Glomerular visceral epithelial cell (primary cell): ENCODE measurements around the gene NXNL1.
"Not testable (repeated sequence)": the region's sequence is repeated elsewhere in the genome, so short reads cannot be mapped to it uniquely, and the experiment has no call there.

ENCODE experiments used
- DNase-seq: peaks from one replicate; pipeline ENCODE4 v3.0.0-alpha.2; 2016; ENCODE audit errors: extremely low spot score

NXNL1 gene

GRCh38 chr19:17486545-17487240 lies 26.0 kb upstream of the NXNL1 start:
- DNase-seq, result no peak

DNA sequence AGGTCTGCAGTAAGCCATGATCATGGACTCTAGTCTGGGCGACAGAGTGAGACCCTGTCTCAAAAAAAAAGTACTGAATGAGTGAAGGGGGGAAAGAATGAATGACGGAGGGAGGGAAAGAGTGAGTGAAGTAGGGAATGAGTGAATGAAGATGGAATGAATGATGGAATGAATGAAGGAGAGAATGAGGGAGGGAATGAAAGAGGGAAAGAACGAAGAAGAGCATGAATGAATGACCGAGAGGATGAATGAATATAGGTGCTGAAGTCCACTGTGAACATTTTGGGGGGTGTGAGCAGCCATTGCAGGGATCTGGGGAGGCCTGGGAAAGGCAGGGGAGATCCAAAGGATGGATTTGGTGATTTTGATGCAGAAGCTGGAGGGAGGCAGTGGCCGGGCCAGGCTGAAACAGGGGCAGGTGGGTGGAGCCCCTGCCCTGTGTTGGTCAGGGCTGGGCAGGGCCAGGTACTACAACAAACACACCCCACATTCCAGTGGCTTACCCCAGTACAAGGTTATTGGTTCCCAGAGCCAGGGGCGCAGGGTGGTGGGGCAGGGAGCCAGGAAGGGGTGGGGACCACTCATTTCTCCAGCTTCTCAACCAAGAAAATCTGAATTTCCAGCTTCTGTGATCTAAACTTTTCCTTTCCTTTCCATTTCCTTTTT lies 23.9 kb upstream of the NXNL1 start:
- no peak for DNase-seq

DNA sequence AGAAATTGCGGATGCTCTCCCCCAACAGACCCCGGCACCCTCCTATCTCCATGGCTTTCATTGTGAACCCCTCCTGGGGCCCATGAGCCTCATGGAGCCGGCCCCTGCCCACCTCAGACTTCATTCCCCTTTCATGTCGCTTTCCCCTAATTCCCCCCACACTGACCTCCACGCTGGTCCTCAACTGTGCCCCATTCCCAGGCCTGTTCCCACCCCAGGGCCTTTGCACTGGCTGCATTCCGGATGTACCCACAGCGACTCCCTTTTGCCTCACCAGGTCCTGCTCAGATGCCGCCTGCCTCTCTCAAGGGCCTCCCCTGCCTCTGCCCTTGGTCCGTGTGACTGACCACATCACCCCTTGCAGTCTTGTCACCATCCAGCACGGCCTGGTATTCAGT lies 22.9 kb upstream of the NXNL1 start:
- DNase-seq, result no peak

DNA sequence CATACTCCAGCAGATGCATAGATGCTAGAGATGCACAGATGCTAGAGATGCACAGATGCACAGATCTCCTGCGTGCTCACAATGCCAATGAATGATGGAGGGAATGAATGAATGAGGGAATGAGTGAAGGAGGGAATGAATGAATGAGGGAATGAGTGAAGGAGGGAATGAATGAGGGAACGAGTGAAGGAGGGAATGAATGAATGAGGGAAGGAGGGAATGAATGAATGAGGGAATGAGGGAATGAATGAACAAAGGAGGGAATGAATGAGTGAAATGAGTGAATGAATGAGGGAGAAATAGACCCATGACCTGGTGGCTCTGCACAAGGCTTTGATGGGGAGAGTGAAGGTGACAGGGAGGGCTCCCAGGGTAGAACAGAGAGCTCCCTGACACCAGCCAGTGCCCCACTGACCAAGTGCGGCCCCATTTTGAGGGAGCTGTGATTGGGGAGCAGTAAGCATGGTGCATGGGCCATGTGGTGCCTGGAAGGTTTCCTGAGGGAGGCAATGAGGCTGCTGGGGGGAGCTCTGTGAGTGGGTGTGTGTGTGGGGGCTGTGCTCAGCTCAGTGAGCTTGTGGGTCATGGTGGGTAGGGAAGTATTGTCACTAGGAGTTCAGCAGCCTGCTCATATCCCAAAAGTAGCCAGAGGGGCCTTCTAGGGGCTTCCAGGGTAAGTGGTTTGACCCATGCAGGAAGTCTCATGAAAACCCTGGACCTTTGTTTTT lies 22.3 kb upstream of the NXNL1 start:
- no peak for DNase-seq

DNA sequence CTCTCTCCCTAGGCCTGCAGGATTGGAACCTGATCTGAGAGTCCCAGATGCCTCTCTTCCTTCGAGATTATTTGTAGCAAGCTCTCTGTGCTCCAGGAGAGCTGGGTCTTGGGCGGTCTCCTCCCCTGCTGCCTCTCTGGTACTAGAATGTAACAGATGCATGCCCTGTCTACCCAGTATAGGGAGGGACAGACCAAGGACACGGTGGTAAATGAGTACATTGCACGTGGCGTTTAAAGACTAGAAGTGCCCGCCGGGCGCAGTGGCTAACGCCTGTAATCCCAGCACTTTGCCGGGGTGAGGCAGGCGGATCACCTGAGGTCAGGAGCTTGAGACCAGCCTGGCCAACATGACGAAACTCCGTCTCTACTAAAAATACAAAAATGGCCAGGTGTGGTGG lies 21.3 kb upstream of the NXNL1 start:
- no peak for DNase-seq

- DNase-seq, result no peak
Measured at GRCh38 chr19:17479325-17479791, 18.6 kb upstream of the NXNL1 start.

- DNase-seq, result no peak
Measured at GRCh38 chr19:17475541-17476115, 14.9 kb upstream of the NXNL1 start.

- not testable (repeated sequence) for DNase-seq
Measured at GRCh38 chr19:17475011-17475540, 14.3 kb upstream of the NXNL1 start.

- peak; percentile 33 for DNase-seq
Measured at GRCh38 chr19:17473041-17473440, 12.3 kb upstream of the NXNL1 start.

DNA sequence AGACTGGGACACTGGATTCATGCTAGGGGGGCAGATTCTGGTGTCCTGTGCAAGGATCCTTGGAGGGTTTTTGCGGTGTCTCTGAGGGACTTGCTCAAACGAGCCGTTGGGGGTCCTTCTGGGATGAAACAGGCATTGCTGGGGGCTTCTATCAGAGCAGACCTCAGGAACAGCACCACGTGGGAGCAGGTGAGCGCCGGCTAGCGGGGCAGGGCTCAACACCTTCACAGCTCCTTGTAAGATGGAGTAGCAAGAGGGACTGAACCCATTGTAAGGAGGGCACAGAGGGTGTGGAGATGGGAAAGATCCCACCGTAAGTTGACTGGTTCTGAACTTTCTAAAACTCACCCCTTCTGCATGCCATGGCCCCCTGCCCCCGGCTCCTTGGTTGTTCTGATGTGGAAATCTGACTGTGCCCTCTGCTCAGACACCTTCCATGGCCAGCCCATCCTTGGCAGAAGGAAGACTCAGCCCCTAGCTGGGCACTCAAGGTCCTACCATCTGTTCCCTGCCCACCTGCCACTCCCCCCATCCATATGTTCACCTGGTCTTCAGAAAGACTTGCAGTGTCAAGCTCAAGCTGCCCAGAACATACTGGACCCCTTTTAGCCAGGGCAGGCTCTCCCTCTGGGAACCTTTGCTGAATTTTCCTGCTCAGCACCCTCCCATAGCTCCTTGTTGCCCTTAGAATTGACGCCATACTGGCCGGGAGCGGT lies 10.8 kb upstream of the NXNL1 start:
- DNase-seq, result no peak

DNA sequence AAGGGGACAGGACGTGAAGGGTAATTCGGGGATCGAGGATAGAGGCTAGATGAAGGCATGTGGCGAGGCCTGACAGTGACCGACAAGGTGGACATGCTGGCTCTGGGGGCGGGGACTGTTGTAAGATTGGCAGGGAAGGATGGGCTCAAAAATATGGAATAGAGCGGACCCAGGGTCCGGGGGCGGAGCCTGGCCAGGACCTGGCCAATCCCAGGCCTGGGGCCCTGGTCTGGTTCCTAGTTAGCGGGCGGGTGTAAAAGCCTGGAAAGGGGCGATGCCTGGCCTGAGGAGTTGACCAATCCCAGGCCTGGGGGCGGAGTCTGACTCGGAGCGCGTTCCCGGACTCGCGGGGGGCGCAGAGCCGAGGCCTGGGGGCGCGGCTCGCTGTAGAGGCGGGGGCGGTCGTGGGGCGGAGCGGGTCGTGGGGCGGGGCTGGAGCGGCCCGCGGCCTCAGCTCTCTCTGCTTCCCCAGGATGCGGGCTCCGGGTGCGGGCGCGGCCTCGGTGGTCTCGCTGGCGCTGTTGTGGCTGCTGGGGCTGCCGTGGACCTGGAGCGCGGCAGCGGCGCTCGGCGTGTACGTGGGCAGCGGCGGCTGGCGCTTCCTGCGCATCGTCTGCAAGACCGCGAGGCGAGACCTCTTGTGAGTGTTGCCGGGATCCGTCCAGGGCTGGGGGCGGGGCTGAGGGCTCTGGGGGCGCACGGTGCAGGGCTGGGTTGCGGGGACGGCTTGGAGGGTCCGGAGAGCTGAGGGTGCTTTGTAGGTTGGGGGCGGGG lies 9.5 kb upstream of the NXNL1 start, which contains the start of gene SLC27A1:
TSS of gene SLC27A1 (plus strand) at position 457 of the 774 bp plus-strand sequence. CDS start at position 474, 17 bp downstream.
- DNase-seq, result peak; percentile 99

DNA sequence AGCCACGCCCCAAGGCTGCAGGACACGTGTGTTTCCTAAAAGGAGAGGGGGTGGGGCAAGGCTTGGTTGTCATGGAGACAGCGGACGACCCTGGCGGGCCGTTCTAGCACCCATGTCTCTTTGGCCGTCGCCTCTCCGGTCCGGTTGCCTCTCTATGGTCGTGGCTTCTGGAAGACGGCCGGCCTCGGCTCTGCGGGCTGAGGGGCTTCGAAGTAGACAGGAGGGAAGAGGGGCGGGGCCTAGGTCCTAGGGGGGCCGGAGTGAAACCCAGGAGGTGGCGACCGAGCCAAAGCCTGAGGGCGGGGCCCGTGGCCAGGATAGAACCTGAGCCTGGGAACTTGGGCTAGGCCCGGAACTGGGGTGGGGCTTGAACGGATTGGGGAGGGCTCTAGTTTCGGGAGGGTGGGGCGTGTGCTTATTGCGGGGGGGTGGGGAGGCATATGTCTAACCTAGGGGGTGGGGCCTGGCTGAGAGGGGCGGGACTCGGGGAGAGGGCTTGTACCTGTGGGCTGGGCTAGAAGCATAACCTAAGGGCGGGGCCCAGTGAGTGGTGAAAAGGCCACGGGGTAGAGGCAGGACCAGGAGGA lies 8.8 kb upstream of the NXNL1 start:
- DNase-seq, result peak; percentile 95

- DNase-seq, result no peak
Measured at GRCh38 chr19:17469092-17469480, 8.4 kb upstream of the NXNL1 start.

- no peak for DNase-seq
Measured at GRCh38 chr19:17468302-17469091, 7.8 kb upstream of the NXNL1 start.

GRCh38 chr19:17467471-17468301 lies 7.0 kb upstream of the NXNL1 start:
- DNase-seq, result no peak

- no peak for DNase-seq
Measured at GRCh38 chr19:17466487-17466850, 5.7 kb upstream of the NXNL1 start.

GRCh38 chr19:17458970-17459369 lies 1.8 kb downstream of the NXNL1 start:
- no peak for DNase-seq

DNA sequence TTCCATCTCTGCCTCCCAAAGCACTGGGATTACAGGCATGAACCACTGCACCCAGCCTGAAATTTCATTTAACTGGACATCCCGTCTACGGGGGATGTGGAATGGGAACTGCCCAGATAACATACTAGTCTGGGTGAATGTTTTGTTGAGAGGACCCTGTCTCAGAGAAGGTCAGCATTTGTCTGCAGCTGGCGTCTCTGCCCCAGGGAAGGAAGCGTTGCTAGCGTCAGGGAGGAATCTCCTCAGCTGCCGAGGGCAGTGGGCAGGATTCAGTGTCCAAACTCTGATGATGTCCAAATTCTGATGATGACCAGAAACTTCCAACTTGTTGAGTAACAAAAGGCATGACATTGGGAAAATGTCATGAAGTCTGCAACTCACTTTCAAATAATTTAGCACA lies 3.1 kb downstream of the NXNL1 start:
- DNase-seq, result no peak

- DNase-seq, result no peak
Measured at GRCh38 chr19:17456127-17456526, 4.6 kb downstream of the NXNL1 start.
